Omental fat pad (tissue), 4 donors: Measurements from ENCODE around the gene LRP4. TPM values are rescaled to one million over a fixed set of nuclear protein-coding genes. Genes with fewer than 3 reads are reported as not detected.

Source experiments
- ATAC-seq: fragments of 150-250 bp; one replicate; pipeline ENCODE4 v1.9.1; 2016; ENCODE audit warnings: mild to moderate bottlenecking, moderate library complexity; ENCODE audit not compliant: low FRiP score
- DNase-seq: peaks from one replicate; pipeline ENCODE4 v3.0.0-alpha.2; 2019; ENCODE audit warnings: low spot score
- CTCF ChIP-seq, 3 donors: fragments of 450-650 bp; IDR thresholded peaks; one replicate each; pipeline ENCODE4 v1.5.1; 2016 to 2017; ENCODE audit warnings: antibody characterized with exemption in 3 of 3, mild to moderate bottlenecking in 3 of 3, moderate library complexity in 2 of 3
- total RNA-seq, 4 donors: library from RNA; depleted of rRNA; stranded (reverse); fragments of >200 nt; gene quantifications; one replicate each; pipeline ENCODE4 v1.1.0, GENCODE V29; 2016

The LRP4 gene
- total RNA-seq, 4 donors from 2014 or later, result 1.6 to 4.3 (median 3.3) TPM

- ATAC-seq (no peak), DNase-seq (no peak)
- no peak for TF ChIP-seq CTCF (IDR thresholded peaks at IDR 0.05)
These were observed 34.7 kb upstream of the LRP4 start for GRCh38 chr11:46953093-46953492.

- ATAC-seq (no peak), DNase-seq (no peak)
- TF ChIP-seq CTCF (IDR thresholded peaks at IDR 0.05), result no peak
These were observed 34.2 kb upstream of the LRP4 start for GRCh38 chr11:46952553-46952952.

GRCh38 chr11:46951864-46952263, 33.5 kb upstream of the LRP4 start:
- no peak for TF ChIP-seq CTCF (IDR thresholded peaks at IDR 0.05)
- ATAC-seq, result no peak
- DNase-seq, result no peak

GRCh38 chr11:46949297-46949696, 30.9 kb upstream of the LRP4 start:
- no peak for ATAC-seq
- no peak for TF ChIP-seq CTCF (IDR thresholded peaks at IDR 0.05)
- no peak for DNase-seq

- ATAC-seq (no peak), DNase-seq (no peak)
- TF ChIP-seq CTCF (IDR thresholded peaks at IDR 0.05), result no peak
These were observed 30.2 kb upstream of the LRP4 start for GRCh38 chr11:46948378-46949131.

- ATAC-seq (no peak), DNase-seq (no peak)
- no peak for TF ChIP-seq CTCF (IDR thresholded peaks at IDR 0.05)
These were observed 29.2 kb upstream of the LRP4 start for GRCh38 chr11:46947399-46948077.
